A549 (cell line): ENCODE measurements around the gene EEIG1. TPM values are rescaled to one million over a fixed set of nuclear protein-coding genes. Genes with fewer than 3 reads are reported as not detected.

Experiments used
- ATAC-seq, 2 experiments: fragments of 200-7000 bp in 1 of 2; fragments of >200 bp in 1 of 2; cut with Nextera tagmentation in 1 of 2; cut with Tn5 transposase in 1 of 2; 3 replicates each; pipeline versions ENCODE4 v1.8.0 to v1.9.1; 2018 to 2020; ENCODE audit warnings: mild to moderate bottlenecking in 1 of 2, moderate library complexity in 1 of 2
- CTCF ChIA-PET: fragments of 300-600 bp; sonication (Branson Sonifier 250); formaldehyde crosslinking; extraction: SDS; loops from one replicate; lab custom pipeline; 2021; ENCODE audit warnings: antibody characterized with exemption, inconsistent platforms; lab: Yijun Ruan, JAX
- POLR2A ChIA-PET: fragments of 350-600 bp; formaldehyde crosslinking; extraction: SDS; loops from one replicate; lab custom pipeline; 2021; ENCODE audit warnings: antibody characterized with exemption, inconsistent platforms; lab: Yijun Ruan, JAX
- DNase-seq, 2 experiments: peaks; one replicate each; pipeline versions ENCODE4 v3.0.0 to v3.0.0-alpha.2; 2011 to 2016; ENCODE audit warnings: low read depth in 1 of 2, low spot score in 1 of 2
- FAIRE-seq: peaks from 2 replicates; lab custom pipeline; 2011; peaks lifted over from hg19 to GRCh38; lab: Jason Lieb, UNC
- H3K27ac ChIP-seq, 2 experiments: fragments of >200 bp; sonication (Bioruptor Twin); formaldehyde crosslinking; 3 replicates each; pipeline ENCODE4 v1.5.1; 2016 to 2017
- H3K4me1 ChIP-seq: fragments of >200 bp; sonication (Bioruptor Twin); formaldehyde crosslinking; 3 replicates; pipeline ENCODE4 v1.6.1; 2016
- H3K4me2 ChIP-seq: fragments of >200 bp; sonication (Bioruptor Twin); formaldehyde crosslinking; 3 replicates; pipeline ENCODE4 v1.6.1; 2016
- H3K4me3 ChIP-seq: fragments of >200 bp; sonication (Bioruptor Twin); formaldehyde crosslinking; 3 replicates; pipeline ENCODE4 v1.5.1; 2016
- H3K9me3 ChIP-seq: fragments of >200 bp; sonication (Bioruptor Twin); formaldehyde crosslinking; 3 replicates; pipeline ENCODE4 v1.6.1; 2016
- BHLHE40 ChIP-seq: IDR thresholded peaks from 2 replicates; pipeline ENCODE4 v1.6.1; 2012; ENCODE audit warnings: low read depth, low read length, inconsistent platforms
- CBX8 ChIP-seq: fragments of 200-600 bp; sonication (generic); IDR thresholded peaks from 2 replicates; pipeline ENCODE4 v1.6.1; 2016
- CHD4 ChIP-seq: fragments of 200-600 bp; sonication (generic); IDR thresholded peaks from 2 replicates; pipeline ENCODE4 v1.6.1; 2016; ENCODE audit warnings: antibody characterized with exemption, mild to moderate bottlenecking, borderline replicate concordance
- CTCF ChIP-seq: fragments of >200 bp; sonication (Bioruptor Twin); formaldehyde crosslinking; IDR thresholded peaks from 3 replicates; pipeline ENCODE4 v1.5.1; 2016
- EHF ChIP-seq: fragments of 250-450 bp; sonication (Bioruptor Pico); IDR thresholded peaks from 2 replicates; pipeline ENCODE4 v1.5.0; 2020; ENCODE audit warnings: mild to moderate bottlenecking
- EP300 ChIP-seq, 2 experiments: fragments of >200 bp; sonication (Bioruptor Twin); formaldehyde crosslinking; IDR thresholded peaks; 2 replicates in 1 of 2; 3 replicates in 1 of 2; pipeline ENCODE4 v1.6.1; 2016 to 2017
- FOSB ChIP-seq: fragments of 250-450 bp; sonication (Bioruptor Pico); IDR thresholded peaks from 2 replicates; pipeline ENCODE4 v1.5.0; 2020; ENCODE audit warnings: mild to moderate bottlenecking, moderate library complexity
- FOXS1 ChIP-seq: fragments of 250-450 bp; sonication (Bioruptor Pico); IDR thresholded peaks from 2 replicates; pipeline ENCODE4 v1.5.0; 2020; ENCODE audit warnings: mild to moderate bottlenecking, moderate library complexity
- GATA3 ChIP-seq: IDR thresholded peaks from 2 replicates; pipeline ENCODE4 v1.6.1; 2012; ENCODE audit warnings: borderline replicate concordance
- HEYL ChIP-seq: fragments of 250-450 bp; sonication (Bioruptor Pico); IDR thresholded peaks from 2 replicates; pipeline ENCODE4 v1.8.0; 2021; ENCODE audit warnings: mild to moderate bottlenecking, moderate library complexity
- HOXB5 ChIP-seq: fragments of 250-450 bp; sonication (Bioruptor Pico); IDR thresholded peaks from 2 replicates; pipeline ENCODE4 v1.5.0; 2020; ENCODE audit warnings: mild to moderate bottlenecking, moderate library complexity
- JUN ChIP-seq, 2 experiments: fragments of >200 bp; sonication (Bioruptor Twin); formaldehyde crosslinking; IDR thresholded peaks; 2 replicates in 1 of 2; 3 replicates in 1 of 2; pipeline ENCODE4 v1.6.1; 2016 to 2017
- JUNB ChIP-seq: fragments of >200 bp; sonication (Bioruptor Twin); formaldehyde crosslinking; IDR thresholded peaks from 2 replicates; pipeline ENCODE4 v1.6.1; 2016
- NPAS2 ChIP-seq: fragments of 250-450 bp; sonication (Bioruptor Pico); IDR thresholded peaks from 2 replicates; pipeline ENCODE4 v1.8.0; 2022; ENCODE audit warnings: mild to moderate bottlenecking, moderate library complexity, borderline replicate concordance
- NR3C1 ChIP-seq: fragments of >200 bp; sonication (Bioruptor Twin); formaldehyde crosslinking; IDR thresholded peaks from 3 replicates; pipeline ENCODE4 v1.6.1; 2017
- PHF8 ChIP-seq: fragments of 200-600 bp; sonication (generic); IDR thresholded peaks from 2 replicates; pipeline ENCODE4 v1.6.1; 2016; ENCODE audit warnings: low read depth, mild to moderate bottlenecking, antibody characterized with exemption, moderate library complexity, borderline replicate concordance
- RARB ChIP-seq: fragments of 250-450 bp; sonication (Bioruptor Pico); IDR thresholded peaks from 2 replicates; pipeline ENCODE4 v1.8.0; 2021; ENCODE audit warnings: mild to moderate bottlenecking, moderate library complexity
- SMC3 ChIP-seq: fragments of >200 bp; sonication (Bioruptor Twin); formaldehyde crosslinking; IDR thresholded peaks from 3 replicates; pipeline ENCODE4 v1.6.1; 2018; ENCODE audit warnings: inconsistent platforms
- ZSCAN20 ChIP-seq: fragments of 250-450 bp; sonication (Bioruptor Pico); IDR thresholded peaks from 2 replicates; pipeline ENCODE4 v1.8.0; 2022; ENCODE audit warnings: mild to moderate bottlenecking, moderate library complexity
- WGBS: methylation state at CpG from one replicate; pipeline ENCODE4 v1.1.6; 2017; ENCODE audit errors: missing lambda C conversion rate; 5-methylcytosine and 5-hydroxymethylcytosine counted together
- polyA plus RNA-seq, 4 experiments: library from polyadenylated mRNA; depleted of rRNA in 3 of 4; stranded (reverse); fragments of >200 nt; fragmentation: RNase III in 1 of 4; extraction: RNeasy Plus Mini Kit Qiagen cat#74134 plus additional on column Dnase treatment in 1 of 4; gene quantifications; 2 replicates in 3 of 4; 3 replicates in 1 of 4; pipeline ENCODE4 v1.2.3, GENCODE V29; 2011 to 2017
- TF ChIP-seq, protein P1 (sequence below): fragments of 450-650 bp; IDR thresholded peaks from 2 replicates; pipeline ENCODE4 v1.6.1; 2014; ENCODE audit warnings: antibody characterized with exemption
- TF ChIP-seq, protein P2 (sequence below): fragments of >200 bp; sonication (Bioruptor Twin); formaldehyde crosslinking; IDR thresholded peaks from 2 replicates; pipeline ENCODE4 v1.6.1; 2016

The EEIG1 gene
- polyA plus RNA-seq, 2 of the 4 experiments (the other 2 are of a cell fraction): 30.3 to 33.0 TPM

DNA sequence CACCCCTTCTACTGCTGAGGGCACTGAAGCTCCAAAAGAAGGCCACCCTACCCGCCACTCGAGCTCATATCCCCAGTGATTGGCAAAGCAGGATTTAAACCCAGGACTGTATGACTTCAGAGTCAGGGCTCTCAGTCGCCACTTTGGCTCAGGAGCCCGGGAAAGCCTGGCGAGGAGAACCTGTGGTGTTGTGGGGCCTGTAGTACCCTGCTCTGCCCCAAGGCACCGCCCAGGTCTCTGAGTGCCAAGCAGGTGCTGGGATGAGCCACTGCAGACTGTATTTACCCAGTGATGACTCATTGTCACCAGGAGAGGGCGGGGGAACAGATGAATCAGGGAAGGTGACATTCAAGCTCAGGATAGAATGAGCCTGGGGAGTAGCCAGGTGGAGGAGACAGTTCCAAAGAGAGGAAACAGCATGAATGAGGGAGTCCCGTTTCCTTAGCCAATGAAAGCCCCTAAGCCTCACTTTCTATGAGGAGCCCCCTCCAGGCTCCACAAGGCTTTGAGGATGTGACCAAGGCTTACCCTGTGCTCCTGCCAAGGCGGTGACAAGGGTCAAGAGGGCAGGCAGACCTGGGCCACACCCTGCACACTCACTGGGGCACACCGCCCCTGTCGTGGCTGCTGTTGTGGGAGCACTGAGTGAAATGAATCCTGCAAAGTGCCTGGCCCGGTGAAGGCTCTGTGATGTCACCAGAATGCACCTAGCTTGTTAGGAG is 25.3 kb downstream of the EEIG1 start (continued):
- TF ChIP-seq CTCF (0 out of 3 replicates have a peak, but pooled peaks have one; percentile 15), CHD4 (no peak)
- TF ChIP-seq, protein P1, sequence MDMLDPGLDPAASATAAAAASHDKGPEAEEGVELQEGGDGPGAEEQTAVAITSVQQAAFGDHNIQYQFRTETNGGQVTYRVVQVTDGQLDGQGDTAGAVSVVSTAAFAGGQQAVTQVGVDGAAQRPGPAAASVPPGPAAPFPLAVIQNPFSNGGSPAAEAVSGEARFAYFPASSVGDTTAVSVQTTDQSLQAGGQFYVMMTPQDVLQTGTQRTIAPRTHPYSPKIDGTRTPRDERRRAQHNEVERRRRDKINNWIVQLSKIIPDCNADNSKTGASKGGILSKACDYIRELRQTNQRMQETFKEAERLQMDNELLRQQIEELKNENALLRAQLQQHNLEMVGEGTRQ: no peak

GRCh38 chr9:127954831-127955293 is 25.9 kb downstream of the EEIG1 start:
- peak; percentile 19 to 20; a peak in 4 of 6 replicates for ATAC-seq
- Histone ChIP-seq H3K27ac (peak overlapping the region; percentile 75 to 84), H3K4me2 (peak overlapping the region; percentile 86), H3K9me3 (no peaks in the 10 kb centered on the region), H3K4me1 (peaks cover 55% of the 10 kb centered on the region), H3K4me3 (no peak overlapping the region)
- no peak for DNase-seq
- ChIA-PET POLR2A (interaction anchor here (1.0 to 2.1 kb wide), 2 partner anchors 11 to 25 kb away, joined by 4 to 10 read pairs; partner anchors contain the start of gene EEIG1), CTCF (interaction anchor here (0.6 to 35.7 kb wide), 23 partner anchors 10 to 170 kb away, joined by 3 to 827 read pairs (median 5); partner anchors contain the start of genes DPM2 and EEIG1)
- FAIRE-seq: no peak
- 56% methylated on average over 13 of the region's 13 CpGs for WGBS
- TF ChIP-seq ZSCAN20 (CRISPR knock-in tag): no peak
- TF ChIP-seq GATA3: no peak
- TF ChIP-seq EHF (CRISPR knock-in tag): no peak
- TF ChIP-seq, protein P2, sequence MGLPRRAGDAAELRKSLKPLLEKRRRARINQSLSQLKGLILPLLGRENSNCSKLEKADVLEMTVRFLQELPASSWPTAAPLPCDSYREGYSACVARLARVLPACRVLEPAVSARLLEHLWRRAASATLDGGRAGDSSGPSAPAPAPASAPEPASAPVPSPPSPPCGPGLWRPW: no peak
- TF ChIP-seq NPAS2 (CRISPR knock-in tag): no peak
- no peak for TF ChIP-seq HOXB5 (CRISPR knock-in tag)
- TF ChIP-seq PHF8: no peak
- TF ChIP-seq JUNB: no peak
- no peak for TF ChIP-seq CBX8
- no peak for TF ChIP-seq SMC3
- TF ChIP-seq FOSB (CRISPR knock-in tag): no peak
- TF ChIP-seq JUN (IDR thresholded peaks at IDR 0.05): no peak
- TF ChIP-seq FOXS1 (CRISPR knock-in tag): no peak
- TF ChIP-seq BHLHE40: no peak
- TF ChIP-seq RARB (CRISPR knock-in tag): no peak
- no peak for TF ChIP-seq CTCF
- no peak for TF ChIP-seq EP300 (IDR thresholded peaks at IDR 0.05)
- TF ChIP-seq NR3C1: no peak
- TF ChIP-seq HEYL (CRISPR knock-in tag): no peak
